GM12801 (cell line): Measurements from ENCODE around the gene BTBD17.

Source experiments
- CTCF ChIP-seq: IDR thresholded peaks from one replicate; pipeline ENCODE4 v1.5.1; 2011; ENCODE audit warnings: control low read depth; ENCODE audit not compliant: insufficient read length; ENCODE audit errors: extremely low read depth

The BTBD17 gene

GRCh38 chr17:74317071-74317470 is 44.6 kb downstream of the BTBD17 start:
- TF ChIP-seq CTCF: no peak

DNA sequence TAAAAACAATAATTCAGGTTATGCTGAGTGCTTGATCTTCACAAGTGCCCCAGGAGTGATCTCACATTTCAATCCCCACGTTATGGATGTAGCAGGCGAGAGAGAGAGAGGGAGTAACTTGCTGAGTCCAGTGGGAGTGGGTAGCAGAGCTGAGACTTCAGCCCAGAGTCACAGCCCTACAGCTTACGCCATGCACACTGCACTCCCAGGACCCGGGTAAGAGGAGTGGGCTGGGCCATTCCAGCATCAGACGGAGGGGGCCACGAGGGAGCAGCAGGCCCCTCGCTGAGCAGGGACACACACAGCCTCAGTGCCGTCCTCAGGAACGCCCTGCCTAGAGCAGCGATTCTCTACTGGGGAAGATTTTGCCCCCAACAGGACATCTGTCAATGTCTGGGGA is 45.4 kb downstream of the BTBD17 start:
- TF ChIP-seq CTCF: no peak

DNA sequence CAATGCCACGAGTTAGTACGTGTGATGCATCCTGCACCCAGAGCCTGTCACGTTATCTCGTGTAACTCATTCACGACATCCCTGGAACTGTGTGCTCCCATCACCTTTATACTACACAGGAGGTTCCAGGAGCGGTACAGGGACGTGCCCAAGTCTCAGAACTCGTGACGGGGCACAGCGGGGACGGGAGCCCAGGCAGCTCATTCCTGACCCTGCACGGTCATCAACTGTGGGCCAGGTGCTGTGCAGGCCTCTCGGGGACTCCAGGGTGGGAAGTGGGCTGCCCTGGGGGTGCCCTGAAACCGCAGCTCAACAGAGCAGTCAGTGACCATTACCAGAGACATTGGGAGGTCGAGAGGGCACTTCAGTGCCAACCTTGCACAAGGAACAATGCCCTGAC is 46.8 kb downstream of the BTBD17 start:
- no peak for TF ChIP-seq CTCF

DNA sequence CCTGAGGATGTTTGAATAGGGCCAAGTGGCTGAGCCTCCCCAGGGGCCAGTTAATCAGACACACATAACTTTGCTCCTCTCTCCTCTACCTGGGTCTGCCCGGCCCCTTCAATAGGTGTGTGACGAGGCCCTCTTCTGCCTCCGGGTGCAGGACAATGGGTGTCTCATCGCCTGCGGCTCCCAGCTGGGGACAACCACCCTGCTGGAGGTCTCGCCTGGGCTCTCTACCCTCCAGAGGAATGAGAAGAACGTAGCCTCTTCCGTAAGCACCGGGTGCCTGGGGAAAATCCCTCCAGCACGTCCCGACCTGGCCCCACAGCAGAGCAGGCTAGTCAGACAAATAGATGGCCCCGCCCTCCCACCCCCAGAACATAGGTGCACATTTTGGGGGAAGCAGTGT is 51.8 kb downstream of the BTBD17 start:
- TF ChIP-seq CTCF: no peak

DNA sequence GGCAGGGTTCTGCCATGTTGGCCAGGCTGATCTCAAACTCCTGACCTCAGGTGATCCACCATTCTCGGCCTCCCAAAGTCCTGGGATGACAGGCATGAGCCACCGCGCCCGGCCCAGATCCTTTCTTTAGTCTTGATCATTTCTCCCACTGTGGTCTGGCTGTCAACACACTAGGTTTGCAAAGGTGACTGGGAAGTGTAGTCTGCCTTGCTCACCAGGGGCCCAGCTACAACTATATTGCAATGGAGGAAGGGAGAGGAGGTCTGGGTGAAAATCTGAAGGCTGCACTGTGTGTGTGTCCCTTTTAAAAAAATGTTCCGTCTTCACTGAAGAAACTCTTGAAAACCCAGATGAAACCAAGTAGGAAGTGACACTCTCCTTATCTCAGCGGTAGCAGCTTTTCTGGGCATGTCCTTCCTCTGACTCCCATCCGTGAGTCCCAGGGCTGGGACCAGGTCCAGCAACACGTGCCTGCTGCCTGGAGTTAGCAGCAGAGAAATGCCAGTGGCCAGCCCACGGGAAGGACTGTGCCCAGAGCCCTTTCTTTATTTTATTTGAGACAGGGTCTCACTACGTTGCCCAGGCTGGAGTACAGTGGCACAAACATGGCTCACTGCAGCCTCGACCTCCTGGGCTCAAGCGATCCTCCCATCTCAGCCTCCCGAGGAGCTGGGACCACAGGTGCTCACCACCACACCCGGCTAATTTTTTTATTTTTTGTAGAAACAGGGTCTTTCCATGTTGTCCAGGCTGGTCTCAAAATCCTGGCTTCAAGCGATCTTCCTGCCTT is 53.5 kb downstream of the BTBD17 start:
- TF ChIP-seq CTCF: no peak
